22Rv1 (cell line): ENCODE measurements around the gene TBXT.

ENCODE experiments used
- ZFX ChIP-seq: fragments of 450-650 bp; IDR thresholded peaks from 2 replicates; pipeline ENCODE4 v1.6.1; 2017; ENCODE audit warnings: antibody characterized with exemption, borderline replicate concordance
- TF ChIP-seq, protein P1 (sequence below): fragments of 450-650 bp; IDR thresholded peaks from 2 replicates; pipeline ENCODE4 v1.5.1; 2017; ENCODE audit warnings: mild to moderate bottlenecking

DNA sequence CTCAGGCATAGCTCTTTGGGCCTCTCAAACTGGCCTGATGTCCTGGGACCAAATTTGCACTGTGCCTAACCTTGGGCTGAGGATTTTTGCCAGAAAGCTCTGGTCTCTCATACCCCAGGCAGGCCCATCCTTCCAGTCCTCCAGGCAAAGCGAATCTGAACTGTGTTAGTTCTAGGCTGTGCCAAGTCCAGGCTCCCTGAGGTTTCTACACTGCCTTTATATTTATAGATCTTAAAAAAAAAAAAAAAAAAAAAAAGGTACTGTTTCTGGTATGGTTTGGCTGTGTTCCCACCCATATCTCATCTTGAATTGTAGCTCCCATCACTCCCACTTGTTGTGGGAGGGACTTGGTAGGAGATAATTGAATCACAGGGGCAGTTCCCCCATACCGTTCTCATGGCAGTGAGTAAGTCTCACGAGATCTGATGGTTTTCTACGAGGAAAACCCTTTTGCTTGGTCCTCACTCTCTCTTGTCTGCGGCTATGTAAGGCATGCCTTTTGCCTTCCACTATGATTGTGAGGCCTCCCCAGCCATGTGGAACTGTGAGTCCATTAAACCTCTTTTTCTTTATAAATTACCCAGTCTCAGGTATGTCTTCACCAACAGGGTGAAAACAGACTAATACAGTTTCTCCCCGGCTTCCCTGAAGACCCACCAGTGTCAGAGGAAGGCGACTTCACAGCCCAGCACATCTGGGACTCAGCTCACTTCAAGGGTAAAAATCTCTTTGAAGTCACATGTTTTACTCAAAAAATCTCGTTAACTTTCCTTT, 39.0 kb upstream of the TBXT start:
- TF ChIP-seq, protein P1, sequence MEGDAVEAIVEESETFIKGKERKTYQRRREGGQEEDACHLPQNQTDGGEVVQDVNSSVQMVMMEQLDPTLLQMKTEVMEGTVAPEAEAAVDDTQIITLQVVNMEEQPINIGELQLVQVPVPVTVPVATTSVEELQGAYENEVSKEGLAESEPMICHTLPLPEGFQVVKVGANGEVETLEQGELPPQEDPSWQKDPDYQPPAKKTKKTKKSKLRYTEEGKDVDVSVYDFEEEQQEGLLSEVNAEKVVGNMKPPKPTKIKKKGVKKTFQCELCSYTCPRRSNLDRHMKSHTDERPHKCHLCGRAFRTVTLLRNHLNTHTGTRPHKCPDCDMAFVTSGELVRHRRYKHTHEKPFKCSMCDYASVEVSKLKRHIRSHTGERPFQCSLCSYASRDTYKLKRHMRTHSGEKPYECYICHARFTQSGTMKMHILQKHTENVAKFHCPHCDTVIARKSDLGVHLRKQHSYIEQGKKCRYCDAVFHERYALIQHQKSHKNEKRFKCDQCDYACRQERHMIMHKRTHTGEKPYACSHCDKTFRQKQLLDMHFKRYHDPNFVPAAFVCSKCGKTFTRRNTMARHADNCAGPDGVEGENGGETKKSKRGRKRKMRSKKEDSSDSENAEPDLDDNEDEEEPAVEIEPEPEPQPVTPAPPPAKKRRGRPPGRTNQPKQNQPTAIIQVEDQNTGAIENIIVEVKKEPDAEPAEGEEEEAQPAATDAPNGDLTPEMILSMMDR = no peak
- no peak for TF ChIP-seq ZFX
